Hepatocyte (in vitro differentiated cells): ENCODE data around the gene KCNJ2.

Experiments used
- EZH2phosphoT487 ChIP-seq: fragments of 200-600 bp; sonication (generic); IDR thresholded peaks from one replicate; pipeline ENCODE4 v1.6.1; 2018; ENCODE audit warnings: antibody characterized with exemption, mild to moderate bottlenecking, low read depth, moderate library complexity; ENCODE audit not compliant: unreplicated experiment, severe bottlenecking
- TF ChIP-seq, protein P1 (sequence below): fragments of 200-600 bp; sonication (generic); IDR thresholded peaks from 2 replicates; pipeline ENCODE4 v1.5.1; 2016; ENCODE audit warnings: antibody characterized with exemption, mild to moderate bottlenecking; ENCODE audit not compliant: poor library complexity

DNA sequence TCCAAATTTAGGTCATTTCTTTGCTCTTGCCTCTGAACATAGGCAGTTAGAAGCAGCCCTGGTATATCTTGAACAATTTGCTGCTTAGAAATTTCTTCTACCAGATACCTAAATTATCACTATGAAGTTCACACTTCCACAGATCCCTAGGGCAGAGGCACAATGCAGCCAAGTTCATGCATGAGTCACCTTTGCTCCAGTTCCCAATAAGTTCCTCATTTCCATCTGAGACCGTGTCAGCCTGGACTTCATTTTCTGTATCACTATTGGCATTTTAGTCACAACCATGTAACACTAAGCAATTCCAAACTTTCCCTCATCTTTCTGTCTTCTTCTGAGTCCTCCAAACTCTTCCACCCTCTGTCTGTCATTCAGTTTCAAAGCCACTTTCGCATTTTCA, 49.3 kb upstream of the KCNJ2 start:
- TF ChIP-seq, protein P1, sequence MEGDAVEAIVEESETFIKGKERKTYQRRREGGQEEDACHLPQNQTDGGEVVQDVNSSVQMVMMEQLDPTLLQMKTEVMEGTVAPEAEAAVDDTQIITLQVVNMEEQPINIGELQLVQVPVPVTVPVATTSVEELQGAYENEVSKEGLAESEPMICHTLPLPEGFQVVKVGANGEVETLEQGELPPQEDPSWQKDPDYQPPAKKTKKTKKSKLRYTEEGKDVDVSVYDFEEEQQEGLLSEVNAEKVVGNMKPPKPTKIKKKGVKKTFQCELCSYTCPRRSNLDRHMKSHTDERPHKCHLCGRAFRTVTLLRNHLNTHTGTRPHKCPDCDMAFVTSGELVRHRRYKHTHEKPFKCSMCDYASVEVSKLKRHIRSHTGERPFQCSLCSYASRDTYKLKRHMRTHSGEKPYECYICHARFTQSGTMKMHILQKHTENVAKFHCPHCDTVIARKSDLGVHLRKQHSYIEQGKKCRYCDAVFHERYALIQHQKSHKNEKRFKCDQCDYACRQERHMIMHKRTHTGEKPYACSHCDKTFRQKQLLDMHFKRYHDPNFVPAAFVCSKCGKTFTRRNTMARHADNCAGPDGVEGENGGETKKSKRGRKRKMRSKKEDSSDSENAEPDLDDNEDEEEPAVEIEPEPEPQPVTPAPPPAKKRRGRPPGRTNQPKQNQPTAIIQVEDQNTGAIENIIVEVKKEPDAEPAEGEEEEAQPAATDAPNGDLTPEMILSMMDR, result no peak
- no peak for TF ChIP-seq EZH2phosphoT487
